ENCODE results near the gene PEAR1.
A peak's percentile ranks its signal among the peaks of the same experiment; 100 is the strongest.
"Not testable (repeated sequence)": the region's sequence is repeated elsewhere in the genome, so short reads cannot be mapped to it uniquely, and the experiment has no call there.

Gene PEAR1

DNA sequence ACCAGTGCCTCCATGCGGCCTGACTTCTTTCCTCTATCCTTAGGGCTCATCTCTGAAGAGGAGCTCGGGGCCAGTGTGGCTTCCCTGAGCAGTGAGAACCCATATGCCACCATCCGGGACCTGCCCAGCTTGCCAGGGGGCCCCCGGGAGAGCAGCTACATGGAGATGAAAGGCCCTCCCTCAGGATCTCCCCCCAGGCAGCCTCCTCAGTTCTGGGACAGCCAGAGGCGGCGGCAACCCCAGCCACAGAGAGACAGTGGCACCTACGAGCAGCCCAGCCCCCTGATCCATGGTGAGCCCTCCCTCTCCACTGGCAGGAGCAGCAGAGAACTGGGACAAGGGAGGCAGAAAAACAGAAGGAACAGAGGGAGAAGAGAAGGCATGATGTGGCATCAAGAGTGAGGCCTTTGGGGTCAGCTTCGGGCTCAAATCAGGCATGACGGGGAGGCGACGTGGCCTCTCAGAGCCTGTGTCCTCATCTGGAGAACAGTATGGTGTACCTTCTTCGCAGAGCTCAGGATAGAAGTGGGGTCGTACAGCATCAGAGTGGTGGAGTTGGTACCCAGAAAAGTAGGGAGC, 20.4 kb downstream of the PEAR1 start:
- no peak for DNase-seq (ENCODE audit: low read depth in 2 of 2, low spot score in 1 of 2)

GRCh38 chr1:156914440-156914856, 20.9 kb downstream of the PEAR1 start:
- DNase-seq (ENCODE audit: low read depth in 2 of 2, low spot score in 1 of 2) = no peak

- DNase-seq (ENCODE audit: low read depth in 2 of 2, low spot score in 1 of 2) = peak in 1 of 2 donors; percentile 29
Measured at GRCh38 chr1:156920233-156921052, 26.9 kb downstream of the PEAR1 start, which contains the start of gene LRRC71. Gene LRRC71, plus strand, starts transcription at chr1:156920632. Its CDS starts 172 bp downstream, at chr1:156920804.

GRCh38 chr1:156921053-156921529, 27.6 kb downstream of the PEAR1 start:
- no peak for DNase-seq (ENCODE audit: low read depth in 2 of 2, low spot score in 1 of 2)

- DNase-seq (ENCODE audit: low read depth in 2 of 2, low spot score in 1 of 2) = no peak
Measured at GRCh38 chr1:156922986-156923669, 29.6 kb downstream of the PEAR1 start.

DNA sequence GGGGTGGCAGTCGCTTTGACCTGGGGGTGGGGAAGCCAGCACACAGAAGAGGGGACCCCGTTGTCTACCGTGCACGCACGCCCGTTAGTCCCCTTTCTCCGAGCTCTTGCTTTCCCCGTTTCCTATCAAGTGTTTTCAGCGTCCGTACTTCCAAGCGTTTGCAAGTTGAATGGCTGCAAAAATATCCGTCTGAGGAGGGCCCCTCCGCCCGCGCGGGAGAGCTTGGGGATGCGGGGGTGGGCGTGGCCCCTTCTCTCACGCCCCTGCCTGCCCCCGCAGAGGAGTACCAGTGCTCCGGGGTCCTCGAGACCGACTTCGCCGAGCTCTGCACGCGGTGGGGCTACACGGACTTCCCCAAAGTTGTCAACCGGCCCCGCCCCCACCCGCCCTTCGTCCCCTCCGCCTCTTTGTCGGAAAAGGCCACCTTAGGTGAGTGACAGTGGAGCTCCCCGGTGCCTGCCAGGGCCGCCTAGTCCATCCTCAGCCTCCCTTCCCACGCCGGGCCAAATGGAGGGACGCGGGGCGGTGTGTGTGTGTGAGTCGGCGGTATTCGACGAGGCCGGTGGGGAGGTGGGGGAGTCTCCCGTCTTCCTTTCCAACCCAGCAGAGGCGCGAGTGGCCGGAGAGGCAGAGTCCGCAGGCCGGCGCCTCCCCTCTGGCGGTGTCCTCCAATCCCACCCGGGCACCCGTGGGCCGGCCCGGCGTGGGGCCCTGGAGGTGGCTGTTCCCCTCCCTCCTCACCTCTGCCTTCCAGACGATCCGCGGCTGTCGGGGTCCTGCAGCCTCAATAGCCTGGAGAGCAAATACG, 30.4 kb downstream of the PEAR1 start:
- no peak for DNase-seq (ENCODE audit: low read depth in 2 of 2, low spot score in 1 of 2)

GRCh38 chr1:156924478-156925153, 31.1 kb downstream of the PEAR1 start:
- no peak for DNase-seq (ENCODE audit: low read depth in 2 of 2, low spot score in 1 of 2)

- no peak for DNase-seq (ENCODE audit: low read depth in 2 of 2, low spot score in 1 of 2)
Measured at GRCh38 chr1:156925154-156926010, 31.9 kb downstream of the PEAR1 start.

DNA sequence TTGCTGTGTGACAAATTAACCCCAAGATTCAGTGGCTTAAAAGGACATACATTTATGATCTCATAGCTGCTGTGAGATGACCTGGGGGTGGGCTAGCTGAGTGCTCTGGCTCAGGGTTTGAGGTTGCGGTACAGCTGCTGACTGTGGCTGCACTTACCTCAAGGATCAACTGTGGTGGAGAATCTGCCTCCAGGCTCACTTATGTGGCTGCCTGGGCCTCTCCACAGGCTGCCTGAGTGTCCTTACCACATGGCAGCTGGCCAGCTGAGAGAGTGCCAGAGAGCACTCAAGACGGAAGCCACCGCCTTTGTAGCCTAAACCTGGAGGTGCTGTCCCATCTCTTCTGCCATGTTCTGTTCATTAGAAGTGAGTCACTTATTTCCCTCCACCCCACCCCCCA, 32.7 kb downstream of the PEAR1 start:
- DNase-seq (ENCODE audit: low read depth in 2 of 2, low spot score in 1 of 2) = no peak

DNA sequence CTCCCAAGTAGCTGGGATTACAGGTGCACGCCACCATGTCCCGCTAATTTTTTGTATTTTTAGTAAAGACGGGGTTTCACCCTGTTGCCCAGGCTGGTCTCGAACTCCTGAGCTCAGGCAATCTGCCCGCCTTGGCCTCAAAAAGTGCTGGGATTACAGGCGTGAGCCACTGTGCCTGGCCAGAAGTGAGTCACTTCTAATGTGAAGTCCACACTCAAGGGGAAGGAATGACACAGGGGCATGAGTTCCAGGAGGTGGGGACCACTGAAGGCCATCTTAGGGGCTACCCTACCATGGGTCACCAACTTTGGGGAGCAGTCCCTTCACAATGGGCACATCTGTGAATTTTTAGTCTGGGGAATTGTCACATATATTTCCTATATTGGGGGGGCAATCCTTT, 33.2 kb downstream of the PEAR1 start:
- DNase-seq (ENCODE audit: low read depth in 2 of 2, low spot score in 1 of 2) = not testable (repeated sequence)

- DNase-seq (ENCODE audit: low read depth in 2 of 2, low spot score in 1 of 2) = peak in 1 of 2 donors; percentile 46
Measured at GRCh38 chr1:156927215-156928042, 33.9 kb downstream of the PEAR1 start.

GRCh38 chr1:156928043-156928602, 34.6 kb downstream of the PEAR1 start:
- no peak for DNase-seq (ENCODE audit: low read depth in 2 of 2, low spot score in 1 of 2)

GRCh38 chr1:156929596-156930238, 36.2 kb downstream of the PEAR1 start:
- DNase-seq (ENCODE audit: low read depth in 2 of 2, low spot score in 1 of 2) = no peak

- no peak for DNase-seq (ENCODE audit: low read depth in 2 of 2, low spot score in 1 of 2)
Measured at GRCh38 chr1:156930483-156930882, 37.0 kb downstream of the PEAR1 start.

DNA sequence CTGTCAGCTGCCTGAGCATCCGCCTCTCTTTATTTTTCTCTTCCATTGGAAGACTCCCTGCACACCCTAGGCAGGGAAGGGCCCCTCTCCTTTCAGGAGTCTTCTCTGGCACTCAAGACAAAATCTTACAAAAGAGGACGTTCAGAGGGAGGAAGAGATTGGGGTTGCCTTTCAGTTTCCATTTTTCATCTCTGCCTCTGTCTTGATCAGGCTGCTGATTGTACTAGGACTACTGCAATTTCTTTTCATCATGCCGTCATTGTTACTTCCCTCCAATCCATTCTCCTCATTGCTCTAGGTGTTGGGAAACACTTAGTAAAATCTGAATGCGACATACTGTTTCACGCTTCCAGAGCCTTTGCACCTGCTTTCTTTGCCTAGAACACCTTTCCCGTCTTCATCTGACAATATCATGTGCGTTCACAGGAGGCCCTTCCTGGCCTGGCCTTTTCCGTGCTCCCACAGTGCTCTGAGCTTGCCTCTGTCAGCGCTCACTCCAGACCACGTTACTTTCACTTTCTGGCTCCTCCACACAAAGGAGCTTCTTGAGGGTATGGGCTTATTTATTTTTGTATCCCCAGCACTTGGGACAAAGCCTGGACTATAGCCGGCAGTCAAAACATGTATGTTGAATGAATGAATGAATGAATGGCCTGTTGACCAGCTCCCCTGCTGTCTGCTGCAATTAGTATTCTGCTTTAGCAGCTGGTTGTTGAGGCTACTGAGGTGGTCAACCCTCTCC, 37.9 kb downstream of the PEAR1 start:
- no peak for DNase-seq (ENCODE audit: low read depth in 2 of 2, low spot score in 1 of 2)

- DNase-seq (ENCODE audit: low read depth in 2 of 2, low spot score in 1 of 2) = no peak
Measured at GRCh38 chr1:156931974-156932710, 38.6 kb downstream of the PEAR1 start.

All from stimulated activated CD8-positive, alpha-beta memory T cell treated with anti-CD3 and anti-CD28 coated beads, Interleukin-4, amount 100 ng/mL, for 1 hour (primary cell).